Activated CD4-positive, alpha-beta T cell treated with anti-CD3 and anti-CD28 coated beads, Interleukin-2, amount 10 ng/mL, durations not matched to agents 7 days and 5 days (primary cell): ENCODE results near the gene CCDC177. TPM values are rescaled to one million over a fixed set of nuclear protein-coding genes. Genes with fewer than 3 reads are reported as not detected.
"Not testable (repeated sequence)": the region's sequence is repeated elsewhere in the genome, so short reads cannot be mapped to it uniquely, and the experiment has no call there.

Experiments
- CTCF ChIA-PET: fragments of 350-600 bp; sonication (Branson Sonifier 250); formaldehyde crosslinking; loops from one replicate; lab custom pipeline; 2021; ENCODE audit warnings: antibody characterized with exemption; lab: Charles Lee
- POLR2A ChIA-PET: fragments of 350-600 bp; sonication (Branson Sonifier 250); formaldehyde crosslinking; loops from one replicate; lab custom pipeline; 2021; ENCODE audit warnings: antibody characterized with exemption; lab: Charles Lee
- DNase-seq: peaks from one replicate; pipeline ENCODE4 v3.0.0-alpha.2; 2020
- H3K27ac Mint-ChIP-seq: one replicate; pipeline ENCODE4 v1.8.0; 2021; ENCODE audit warnings: mild to moderate bottlenecking, moderate library complexity, mixed read lengths
- H3K27me3 Mint-ChIP-seq: one replicate; pipeline ENCODE4 v1.8.0; 2021; ENCODE audit warnings: mixed read lengths
- H3K36me3 Mint-ChIP-seq: one replicate; pipeline ENCODE4 v1.8.0; 2021; ENCODE audit warnings: low read depth, mixed read lengths
- H3K4me1 Mint-ChIP-seq: one replicate; pipeline ENCODE4 v1.8.0; 2021; ENCODE audit warnings: mixed read lengths
- H3K4me3 Mint-ChIP-seq: one replicate; pipeline ENCODE4 v1.8.0; 2021; ENCODE audit warnings: mild to moderate bottlenecking, moderate library complexity, mixed read lengths
- H3K9me3 Mint-ChIP-seq: one replicate; pipeline ENCODE4 v1.8.0; 2021; ENCODE audit warnings: mixed read lengths
- total RNA-seq, 2 experiments: library from RNA; stranded (reverse); gene quantifications; one replicate each; pipeline ENCODE4 v1.2.3, GENCODE V29; 2021

Gene CCDC177
- total RNA-seq, 2 experiments from 2014 or later = not detected

DNA sequence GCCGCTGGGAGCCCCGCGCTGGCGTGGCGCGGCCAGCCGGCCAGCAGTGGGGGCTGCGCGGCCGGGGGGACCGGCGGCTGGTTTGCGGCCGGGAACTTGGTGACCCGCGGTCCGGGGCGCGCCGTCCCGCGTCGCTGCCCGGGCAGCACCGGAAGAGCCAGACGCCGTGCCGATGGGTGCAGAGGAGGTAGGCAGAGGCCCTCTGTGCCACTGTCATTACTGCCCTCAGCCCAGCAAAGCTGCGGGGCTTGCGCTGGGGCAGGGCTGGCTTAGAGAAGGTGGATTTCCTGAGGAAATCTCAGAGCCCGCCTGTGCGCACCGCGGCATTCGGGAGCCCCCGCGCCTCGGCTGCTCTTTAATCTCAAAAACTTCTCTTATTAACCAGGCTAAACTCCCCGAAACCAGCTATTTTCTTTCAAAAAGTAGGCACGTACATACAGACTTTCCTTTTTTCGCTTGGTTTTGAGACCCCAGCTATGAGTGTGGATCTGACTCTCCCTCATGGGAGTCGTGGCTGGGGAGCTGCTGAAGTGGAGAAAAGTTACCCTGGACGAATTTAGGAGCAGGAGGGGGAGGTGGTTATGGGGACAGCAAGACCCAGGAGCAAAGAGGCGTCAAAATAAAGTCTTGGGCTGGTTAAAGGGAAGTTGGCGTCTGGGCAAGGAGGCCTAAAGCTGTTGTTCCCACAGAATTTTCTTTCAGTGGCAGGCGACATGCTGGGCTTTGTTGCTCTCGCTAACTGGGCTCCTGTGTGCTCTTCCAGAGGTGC is 37.5 kb upstream of the CCDC177 start:
- CTCF ChIA-PET = interaction anchor here (0.6 to 1.1 kb wide), 2 partner anchors 104 to 115 kb away, joined by 3 to 4 read pairs; no protein-coding TSS in a partner anchor
- Mint-ChIP-seq H3K36me3 (peaks cover 21% of the 10 kb centered on the region), H3K9me3 (no peaks in the 10 kb centered on the region), H3K27me3 (no peaks in the 10 kb centered on the region), H3K27ac (peak overlapping the region; percentile 98), H3K4me3 (peak overlapping the region; percentile 97), H3K4me1 (peaks cover 62% of the 10 kb centered on the region)
- peak; percentile 47 for DNase-seq
- POLR2A ChIA-PET = no interaction called here

DNA sequence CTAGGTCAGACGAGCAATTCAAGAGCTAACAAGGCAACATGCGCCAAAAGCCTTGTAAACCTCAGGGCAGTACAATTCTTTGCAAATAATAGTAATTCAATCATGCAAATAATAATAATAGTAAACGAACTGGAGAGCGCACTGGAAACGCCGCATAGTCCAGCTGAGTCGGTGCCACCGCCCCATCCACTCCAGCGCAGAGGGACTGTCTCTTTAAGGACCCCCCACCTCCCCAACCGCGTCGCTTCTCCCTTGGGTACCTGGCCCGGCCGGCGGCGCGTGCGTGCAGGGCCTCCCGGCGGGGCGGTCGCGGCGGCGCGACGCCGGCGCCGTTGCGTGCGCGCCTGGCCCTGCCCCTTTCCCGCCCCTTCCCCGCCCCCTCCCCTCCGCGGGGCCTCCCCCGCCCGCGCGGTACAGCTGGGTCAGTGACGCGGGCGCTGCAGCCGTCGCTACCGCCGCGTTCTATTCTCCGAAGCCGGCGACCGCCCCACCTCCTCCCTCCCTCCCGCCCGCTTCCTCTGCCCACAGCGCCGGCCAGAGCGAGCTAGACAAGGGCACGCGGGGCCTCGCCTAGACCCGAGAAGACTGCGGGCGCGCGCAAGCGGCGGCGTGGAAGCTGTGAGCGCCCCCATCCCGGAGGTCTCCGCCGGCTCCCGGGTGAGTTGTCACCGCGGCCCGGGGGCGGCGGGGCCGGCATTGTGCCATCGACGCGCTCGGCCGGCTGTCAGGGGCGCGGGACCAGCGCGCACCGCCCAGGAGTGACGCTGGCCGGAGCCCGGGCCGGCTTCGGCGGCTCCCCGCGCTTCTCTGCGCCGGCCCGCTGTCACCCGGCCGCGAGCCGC is 36.7 kb upstream of the CCDC177 start, which contains the start of gene SUSD6:
Gene SUSD6, plus strand, starts transcription at position 425 of the 842 bp plus-strand sequence. CDS start 46,997 bp downstream, outside the sequence.
- no peaks in the 10 kb centered on the region for H3K9me3 Mint-ChIP-seq

DNA sequence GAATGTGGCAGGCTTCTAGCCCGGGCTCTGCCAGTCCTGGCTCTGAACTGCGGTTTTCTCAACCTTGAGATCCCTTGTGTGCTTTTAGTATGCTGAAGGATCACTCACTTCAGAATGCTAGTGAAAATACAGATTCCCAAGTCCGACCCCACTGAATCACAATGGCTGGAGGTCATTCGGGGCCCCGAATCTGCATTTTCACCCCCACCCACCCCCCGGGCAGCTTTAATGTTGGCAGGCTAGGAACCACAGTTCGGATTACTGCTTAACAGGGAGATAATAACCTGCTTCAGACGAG is 36.2 kb upstream of the CCDC177 start:
- H3K4me3 Mint-ChIP-seq = peak overlapping the region; percentile 76
- peaks cover 8% of the 10 kb centered on the region for H3K36me3 Mint-ChIP-seq
- ChIA-PET POLR2A (interaction anchor here (0.6 to 0.7 kb wide), 2 partner anchors 99 to 406 kb away, joined by 3 read pairs; no protein-coding TSS in a partner anchor), CTCF (interaction anchor here (0.6 to 1.4 kb wide), 4 partner anchors 12 to 117 kb away, joined by 3 to 6 read pairs (median 3); no protein-coding TSS in a partner anchor)
- no peak for DNase-seq
- H3K27me3 Mint-ChIP-seq = no peaks in the 10 kb centered on the region
- H3K27ac Mint-ChIP-seq = peak overlapping the region; percentile 89
- peaks cover 48% of the 10 kb centered on the region for H3K4me1 Mint-ChIP-seq
- H3K9me3 Mint-ChIP-seq = no peaks in the 10 kb centered on the region

More for the DNA sequence above, 36.7 kb upstream of the CCDC177 start, which contains the start of gene SUSD6:
- peaks cover 14% of the 10 kb centered on the region for H3K36me3 Mint-ChIP-seq
- ChIA-PET POLR2A (interaction anchor here (0.6 to 0.7 kb wide), 2 partner anchors 98 to 407 kb away, joined by 3 read pairs; no protein-coding TSS in a partner anchor), CTCF (interaction anchor here (0.6 to 1.4 kb wide), 4 partner anchors 13 to 116 kb away, joined by 3 to 6 read pairs (median 4); no protein-coding TSS in a partner anchor)
- peak within 1 kb of the TSS; percentile 97 for H3K4me3 Mint-ChIP-seq
- H3K27me3 Mint-ChIP-seq = no peaks in the 10 kb centered on the region
- H3K4me1 Mint-ChIP-seq = peaks cover 54% of the 10 kb centered on the region
- peak; percentile 88 for DNase-seq
- H3K27ac Mint-ChIP-seq = peak within 1 kb of the TSS; percentile 98

DNA sequence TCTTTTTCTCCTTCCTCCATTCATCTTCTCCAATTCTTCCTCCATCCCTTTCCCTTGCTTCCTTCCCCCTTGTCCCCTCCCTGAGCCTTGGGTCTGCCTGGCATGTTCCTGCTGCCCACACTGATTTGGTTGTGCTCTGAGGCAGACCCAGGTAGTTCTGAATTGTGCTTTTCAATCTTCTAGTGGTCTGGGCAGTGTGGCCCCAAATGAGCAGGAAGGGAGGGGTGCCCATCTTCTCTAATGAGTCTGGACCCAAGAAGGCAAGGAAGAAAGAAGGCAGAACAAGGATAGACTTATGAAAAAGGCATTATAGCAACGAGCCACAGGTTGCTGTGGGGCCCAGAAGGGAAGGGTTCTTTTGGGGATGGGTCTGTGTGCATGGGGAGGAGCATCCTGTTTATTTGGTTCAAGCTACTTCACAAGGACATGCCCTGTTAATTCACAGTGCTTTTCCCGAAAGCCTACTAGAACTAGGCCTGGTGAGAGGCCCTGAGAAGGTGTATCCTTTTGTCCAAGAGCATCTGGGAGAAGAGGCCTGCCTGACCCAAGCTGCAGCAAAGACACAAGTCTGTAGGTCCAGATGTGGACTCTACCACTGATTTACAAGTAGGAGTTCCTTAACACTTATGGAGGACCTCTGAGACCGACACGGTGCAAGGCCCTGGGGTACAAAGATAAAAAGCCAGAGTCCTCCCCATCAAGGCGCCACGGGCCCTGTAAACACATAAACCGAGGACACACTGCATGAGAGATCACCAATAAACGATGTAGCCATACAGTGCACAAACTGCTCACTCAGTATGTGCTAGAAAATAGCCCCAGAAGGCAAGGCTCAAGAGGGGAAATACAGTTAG is 35.6 kb upstream of the CCDC177 start:
- no peak for DNase-seq
- H3K27ac Mint-ChIP-seq = peak overlapping the region; percentile 89
- peaks cover 42% of the 10 kb centered on the region for H3K4me1 Mint-ChIP-seq
- ChIA-PET CTCF (interaction anchor here (0.9 to 1.4 kb wide), 4 partner anchors 14 to 117 kb away, joined by 3 to 6 read pairs (median 3); no protein-coding TSS in a partner anchor), POLR2A (no interaction called here)
- no peaks in the 10 kb centered on the region for H3K9me3 Mint-ChIP-seq
- H3K36me3 Mint-ChIP-seq = peaks cover 4% of the 10 kb centered on the region
- no peaks in the 10 kb centered on the region for H3K27me3 Mint-ChIP-seq
- H3K4me3 Mint-ChIP-seq = peak overlapping the region; percentile 76

DNA sequence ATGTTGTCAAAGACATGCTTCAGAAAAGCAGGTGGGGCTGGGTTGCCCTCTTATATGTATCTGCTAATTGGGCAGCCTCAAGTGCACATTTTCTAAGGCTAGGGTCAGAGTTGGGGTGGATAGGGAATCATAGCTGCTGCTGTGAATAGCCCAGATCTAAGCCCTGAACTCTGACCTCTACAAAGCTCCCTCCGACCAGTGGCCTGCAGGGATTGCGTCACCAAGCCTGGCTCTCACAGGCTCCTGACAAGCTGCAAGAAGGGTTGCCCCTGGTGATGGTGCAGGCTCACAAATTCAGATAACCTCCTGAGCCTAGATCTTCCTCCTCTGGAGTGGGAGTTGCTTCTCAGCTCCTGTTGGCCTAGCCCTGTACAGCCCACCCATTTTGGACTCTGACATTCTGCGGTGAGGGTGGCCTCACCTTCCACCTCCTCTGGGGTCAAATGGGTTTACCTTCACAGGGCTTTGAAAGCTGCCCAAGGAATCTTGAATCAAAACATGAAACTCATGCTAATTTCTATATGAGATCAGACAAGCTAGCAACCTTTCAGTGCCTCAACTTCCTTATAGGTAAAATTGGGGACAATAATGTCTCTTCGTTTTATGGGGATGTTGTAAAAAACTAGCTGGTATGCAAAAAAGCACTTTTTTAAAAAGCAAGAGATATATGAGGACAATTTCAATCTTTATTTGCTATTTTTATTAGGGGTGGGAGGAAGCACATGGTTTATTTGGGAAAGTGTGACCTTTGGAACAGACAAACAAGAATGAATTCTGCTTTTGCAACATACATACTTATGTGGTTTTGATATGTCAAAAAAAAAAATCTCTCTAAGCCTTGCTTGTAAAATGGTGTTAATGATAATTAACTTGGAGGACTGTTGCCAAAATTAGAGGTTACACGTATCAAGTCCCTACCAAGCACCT is 31.9 kb upstream of the CCDC177 start:
- no peak for DNase-seq
- POLR2A ChIA-PET = no interaction called here
- CTCF ChIA-PET = interaction anchor here (0.6 to 4.8 kb wide), 5 partner anchors 10 to 154 kb away, joined by 3 to 17 read pairs (median 3); no protein-coding TSS in a partner anchor
- peaks cover 22% of the 10 kb centered on the region for H3K4me1 Mint-ChIP-seq
- H3K4me3 Mint-ChIP-seq = no peak overlapping the region
- H3K27me3 Mint-ChIP-seq = no peaks in the 10 kb centered on the region
- no peaks in the 10 kb centered on the region for H3K36me3 Mint-ChIP-seq
- H3K27ac Mint-ChIP-seq = no peak overlapping the region
- H3K9me3 Mint-ChIP-seq = no peaks in the 10 kb centered on the region

DNA sequence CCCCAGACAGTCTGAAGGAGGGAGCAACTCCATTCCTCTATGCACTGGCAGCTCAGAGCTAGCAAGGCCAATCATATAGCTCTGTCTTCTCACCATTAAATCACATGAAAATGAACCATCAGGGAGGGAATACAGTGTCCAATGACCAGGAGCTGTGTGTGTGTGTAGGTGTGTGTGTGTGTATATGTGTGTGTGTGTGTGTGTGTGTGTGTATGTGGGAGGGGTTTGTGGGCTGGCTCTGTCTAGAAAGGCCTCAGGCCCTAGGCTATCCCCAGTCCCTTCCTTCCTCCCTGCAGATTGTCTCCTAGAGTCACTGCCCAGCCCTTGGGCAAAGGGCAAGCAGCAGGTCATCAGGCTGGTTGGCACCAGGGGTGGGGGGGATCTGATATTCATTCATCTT is 31.1 kb upstream of the CCDC177 start:
- H3K27ac Mint-ChIP-seq = no peak overlapping the region
- no peaks in the 10 kb centered on the region for H3K27me3 Mint-ChIP-seq
- no peak overlapping the region for H3K4me3 Mint-ChIP-seq
- POLR2A ChIA-PET = interaction anchor here (0.9 kb wide), 1 partner anchor 161 kb away, joined by 3 read pairs; the partner anchor contains the start of gene SRSF5
- H3K4me1 Mint-ChIP-seq = peaks cover 22% of the 10 kb centered on the region
- no peak for DNase-seq
- H3K9me3 Mint-ChIP-seq = no peaks in the 10 kb centered on the region
- no peaks in the 10 kb centered on the region for H3K36me3 Mint-ChIP-seq
- CTCF ChIA-PET = interaction anchor here (1.2 to 4.8 kb wide), 4 partner anchors 9 to 122 kb away, joined by 3 to 17 read pairs (median 5); no protein-coding TSS in a partner anchor

DNA sequence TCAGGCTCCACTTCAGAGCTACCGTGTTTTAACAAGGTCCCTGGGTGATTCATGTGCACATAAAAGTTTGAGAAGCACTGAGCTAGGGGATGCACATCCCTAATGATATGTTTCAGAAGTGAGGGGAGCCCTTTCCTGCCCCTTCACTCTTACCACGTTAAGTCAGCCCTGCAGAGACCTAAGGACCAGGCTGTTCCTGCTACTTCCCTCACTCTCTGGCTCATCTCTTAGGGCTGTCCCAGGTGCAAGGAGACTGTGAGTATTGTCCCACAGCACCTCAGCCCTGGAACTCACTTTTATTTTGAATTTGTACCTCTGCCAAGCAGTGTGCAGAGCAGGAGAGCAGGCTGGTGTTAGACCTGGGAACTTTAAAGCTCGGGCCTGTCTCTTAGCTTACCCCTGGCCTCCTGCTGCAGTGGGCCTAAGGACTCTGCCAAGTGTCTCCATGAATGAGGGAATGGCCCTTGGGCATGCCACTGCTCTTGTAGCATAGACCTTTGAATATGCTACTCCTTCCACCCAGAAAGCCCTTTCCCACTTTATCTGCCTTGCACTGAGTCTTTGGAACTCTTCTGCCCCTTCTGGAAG is 25.7 kb upstream of the CCDC177 start:
- Mint-ChIP-seq H3K9me3 (no peaks in the 10 kb centered on the region), H3K4me1 (peaks cover 4% of the 10 kb centered on the region), H3K27me3 (no peaks in the 10 kb centered on the region), H3K27ac (no peak overlapping the region), H3K36me3 (no peaks in the 10 kb centered on the region), H3K4me3 (no peak overlapping the region)
- CTCF ChIA-PET = no interaction called here
- DNase-seq = no peak
- POLR2A ChIA-PET = no interaction called here

DNA sequence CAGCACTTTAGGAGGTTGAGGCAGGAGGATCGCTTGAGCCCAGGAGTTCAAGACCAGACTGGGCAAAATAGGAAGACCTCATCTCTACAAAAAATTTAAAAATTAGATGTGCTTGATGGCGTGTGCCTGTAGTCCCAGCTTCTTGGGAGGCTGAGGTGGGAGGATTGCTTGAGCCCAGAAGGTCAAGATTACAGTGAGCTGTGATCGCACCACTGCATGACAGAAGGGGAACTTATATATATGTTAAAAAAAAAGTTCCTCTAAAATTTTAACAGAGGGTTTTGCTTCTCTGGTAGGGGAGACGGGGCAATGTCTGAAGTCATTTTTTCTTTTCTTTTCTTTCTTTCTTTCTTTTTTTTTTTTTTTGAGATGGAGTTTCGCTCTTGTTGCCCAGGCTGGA is 24.8 kb upstream of the CCDC177 start:
- H3K27me3 Mint-ChIP-seq, H3K4me3 Mint-ChIP-seq, H3K36me3 Mint-ChIP-seq, DNase-seq, H3K27ac Mint-ChIP-seq, POLR2A ChIA-PET, H3K4me1 Mint-ChIP-seq, H3K9me3 Mint-ChIP-seq: not testable (repeated sequence)
- CTCF ChIA-PET = interaction anchor here (1.3 to 1.7 kb wide), 2 partner anchors 15 to 128 kb away, joined by 3 to 6 read pairs; no protein-coding TSS in a partner anchor

DNA sequence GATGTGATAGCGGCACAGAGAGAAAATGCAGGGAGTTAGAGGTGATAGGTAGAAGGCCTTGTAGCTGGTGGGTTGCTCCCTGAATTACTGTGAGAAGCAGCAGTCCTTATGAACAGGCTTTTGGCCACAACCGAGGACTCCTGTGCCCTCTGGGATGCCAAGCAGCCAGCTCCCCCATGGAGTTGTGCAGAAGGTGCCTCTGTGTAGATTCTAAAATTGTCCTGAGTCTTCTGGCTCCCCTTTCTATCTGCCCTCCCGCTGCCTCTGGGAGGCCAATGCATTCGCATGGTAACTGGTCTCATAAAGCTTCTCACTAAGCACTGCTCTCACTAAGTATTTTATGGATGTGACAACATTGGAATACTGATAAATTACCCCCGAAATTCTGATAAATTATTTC is 20.7 kb upstream of the CCDC177 start:
- no peak for DNase-seq
- Mint-ChIP-seq H3K27ac (no peak overlapping the region), H3K9me3 (no peaks in the 10 kb centered on the region), H3K4me1 (no peaks in the 10 kb centered on the region), H3K36me3 (no peaks in the 10 kb centered on the region), H3K27me3 (no peaks in the 10 kb centered on the region), H3K4me3 (no peak overlapping the region)
- CTCF ChIA-PET = interaction anchor here (3.0 kb wide), 1 partner anchor 11 kb away, joined by 17 read pairs; no protein-coding TSS in a partner anchor
- POLR2A ChIA-PET = no interaction called here

DNA sequence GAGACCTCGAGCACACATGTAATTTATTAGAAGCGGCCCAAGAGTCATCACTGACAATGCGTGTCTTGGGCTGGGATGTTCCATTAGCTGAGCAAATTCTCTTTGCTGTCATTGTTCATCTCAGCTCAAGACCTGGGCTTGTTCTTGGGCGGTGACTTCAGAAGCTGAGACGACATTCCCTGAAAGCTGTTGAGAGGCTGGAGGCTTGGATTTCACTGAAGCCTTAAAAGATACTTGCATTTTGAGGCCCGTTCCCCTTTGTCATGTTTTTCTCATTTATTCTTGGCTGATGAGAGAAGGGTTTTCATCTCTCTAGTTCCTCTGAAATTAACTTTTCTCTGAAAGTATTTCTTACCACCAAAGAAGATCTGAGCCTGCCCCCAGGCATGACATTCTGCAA is 20.2 kb upstream of the CCDC177 start:
- H3K36me3 Mint-ChIP-seq = no peaks in the 10 kb centered on the region
- H3K27me3 Mint-ChIP-seq = no peaks in the 10 kb centered on the region
- H3K4me1 Mint-ChIP-seq = no peaks in the 10 kb centered on the region
- DNase-seq = no peak
- POLR2A ChIA-PET = no interaction called here
- no peaks in the 10 kb centered on the region for H3K9me3 Mint-ChIP-seq
- no peak overlapping the region for H3K4me3 Mint-ChIP-seq
- H3K27ac Mint-ChIP-seq = no peak overlapping the region
- CTCF ChIA-PET = interaction anchor here (0.6 to 0.7 kb wide), 4 partner anchors 9 to 382 kb away, joined by 3 to 4 read pairs (median 3); no protein-coding TSS in a partner anchor
